GM12891 (cell line): ENCODE results near the gene BBS2.

Experiments
- PAX5 ChIP-seq: IDR thresholded peaks from 2 replicates; pipeline ENCODE4 v1.6.1; 2011; ENCODE audit warnings: low read length, moderate library complexity, mild to moderate bottlenecking; ENCODE audit not compliant: insufficient read depth, severe bottlenecking
- POLR2A ChIP-seq: IDR thresholded peaks from 2 replicates; pipeline ENCODE4 v1.6.1; 2011; ENCODE audit warnings: low read depth, low read length, control low read depth
- TAF1 ChIP-seq: IDR thresholded peaks from 2 replicates; pipeline ENCODE4 v1.6.1; 2011; ENCODE audit warnings: low read depth, low read length, control low read depth

DNA sequence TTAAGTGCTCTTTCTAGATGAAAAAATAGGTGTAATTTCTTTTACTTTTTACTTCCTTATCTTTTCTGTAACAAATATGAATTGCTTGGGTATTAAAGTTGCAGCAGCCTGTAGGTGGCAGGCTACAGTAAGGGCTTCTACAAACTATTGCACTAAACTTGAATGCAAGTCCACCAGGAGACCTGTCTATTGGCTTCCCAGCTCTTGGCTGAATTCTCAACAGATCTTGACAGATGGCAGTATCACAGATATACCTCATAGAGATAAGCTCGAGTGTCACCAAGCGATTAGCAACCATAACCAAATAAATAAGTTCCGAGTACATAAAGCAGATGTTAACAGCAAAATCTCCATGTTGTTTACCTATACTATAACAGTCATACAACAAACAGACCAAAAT, 5.9 kb downstream of the BBS2 start:
- TF ChIP-seq TAF1 (no peak), POLR2A (no peak), PAX5 (no peak)
